HG03354 (cell line): Measurements from ENCODE around the gene OGT.

Experiments used
- ATAC-seq: cut with Tn5 transposase; IDR thresholded peaks from one replicate; pipeline ENCODE4 v1.9.1; 2021; ENCODE audit warnings: mild to moderate bottlenecking; ENCODE audit not compliant: unreplicated experiment, poor library complexity, severe bottlenecking

OGT gene

DNA sequence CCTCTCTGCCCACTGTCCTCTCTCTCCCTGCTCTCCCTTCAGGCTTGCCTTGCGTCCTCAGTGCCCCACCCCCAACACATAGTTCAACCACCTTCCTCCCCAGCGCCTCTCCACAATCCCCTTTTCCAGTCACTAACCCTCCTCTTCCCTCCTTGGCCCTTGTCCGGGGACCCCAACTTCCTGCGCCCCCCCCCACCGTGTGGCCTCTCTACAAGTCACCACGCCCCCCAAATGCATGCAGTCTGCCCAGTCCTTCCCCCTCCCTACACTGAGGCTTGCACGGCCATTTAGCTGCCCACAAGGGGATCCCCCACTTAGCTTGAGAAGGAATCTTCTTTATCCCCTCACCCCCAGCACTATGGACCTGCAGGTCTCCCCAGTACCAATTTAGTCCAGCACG lies 84.8 kb downstream of the OGT start:
- ATAC-seq = no peak

DNA sequence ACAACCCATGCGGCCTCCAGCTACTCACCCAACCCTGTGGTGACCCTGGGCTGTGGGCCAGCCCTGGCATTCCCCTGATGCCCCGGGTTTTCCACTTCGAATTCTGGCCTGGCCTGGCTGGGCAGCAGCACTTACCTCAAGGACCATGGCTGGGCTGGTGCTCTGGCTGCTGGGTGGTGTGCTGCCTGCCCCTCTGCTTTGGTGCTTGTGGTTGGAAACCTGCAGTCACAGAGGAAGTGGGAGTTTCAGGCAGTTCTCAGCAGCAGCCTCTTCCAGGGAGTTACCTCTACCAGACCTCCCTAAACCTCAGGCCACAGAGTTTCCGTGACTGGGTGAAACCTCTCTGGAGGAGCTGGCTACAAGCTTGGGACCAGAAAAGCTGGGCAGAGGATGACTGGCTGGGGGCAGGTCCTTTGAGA lies 85.4 kb downstream of the OGT start, which contains the start of gene CXCR3:
Gene CXCR3, minus strand, starts transcription at position 209 of the 419 bp plus-strand sequence. Its CDS starts 62 bp downstream, at position 147.
- peak; percentile 56 for ATAC-seq

DNA sequence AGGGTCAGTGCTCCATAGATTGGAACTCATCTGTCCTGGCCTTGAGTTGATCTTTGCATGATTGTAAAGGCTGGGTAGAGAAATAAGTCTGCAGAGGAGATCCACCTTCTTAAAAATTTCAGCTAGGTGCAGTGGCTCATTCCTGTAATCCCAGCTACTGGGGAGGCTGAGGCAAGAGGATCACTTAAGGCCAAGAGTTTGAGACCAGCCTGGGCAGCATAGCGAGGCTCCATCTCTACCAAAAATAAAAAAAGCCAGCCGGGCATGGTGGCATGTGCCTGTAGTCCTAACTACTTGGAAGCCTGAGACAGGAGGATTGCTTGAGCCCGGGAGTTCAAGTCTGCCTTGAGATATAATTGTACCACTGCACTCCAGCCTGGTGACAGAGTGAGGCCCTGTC lies 85.9 kb downstream of the OGT start:
- ATAC-seq = no peak

DNA sequence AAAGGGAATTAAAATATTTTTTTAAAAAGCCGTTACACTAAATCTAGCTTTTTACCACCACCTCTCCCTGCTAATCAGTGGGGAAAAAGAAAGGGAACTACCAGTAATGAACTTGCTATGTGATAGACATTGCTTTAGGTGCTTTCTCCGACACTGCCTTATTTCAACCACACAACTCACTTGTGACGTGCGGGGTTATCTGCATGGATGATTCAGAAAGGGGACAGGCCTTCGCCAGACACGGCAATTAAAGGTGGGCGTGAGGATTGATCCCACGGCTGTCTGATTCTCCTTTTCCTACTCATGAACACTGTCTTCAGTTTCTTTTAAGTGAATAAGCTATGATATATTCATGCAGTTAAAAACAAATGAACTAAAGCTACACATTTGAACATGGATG lies 86.3 kb downstream of the OGT start:
- no peak for ATAC-seq

DNA sequence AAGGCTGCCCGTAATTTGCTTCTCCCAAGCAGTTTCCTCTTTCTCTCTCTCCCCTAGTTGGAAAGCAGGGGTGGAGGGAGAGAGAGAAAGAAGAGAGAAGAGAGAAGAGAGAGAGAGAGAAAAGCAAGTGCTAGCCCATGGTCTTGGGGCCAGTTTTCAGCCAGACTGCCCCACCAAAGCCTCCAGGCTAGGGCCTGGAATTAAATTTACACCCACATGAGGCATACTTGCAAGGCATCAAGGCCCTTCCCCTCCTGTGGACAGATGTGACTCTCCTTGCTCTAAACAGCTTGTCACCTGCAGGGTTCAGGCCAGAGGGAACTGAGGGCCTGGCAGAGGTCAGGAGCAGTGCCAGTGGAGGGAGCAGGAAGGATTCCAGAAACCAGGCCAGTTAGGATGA lies 87.1 kb downstream of the OGT start:
- no peak for ATAC-seq

DNA sequence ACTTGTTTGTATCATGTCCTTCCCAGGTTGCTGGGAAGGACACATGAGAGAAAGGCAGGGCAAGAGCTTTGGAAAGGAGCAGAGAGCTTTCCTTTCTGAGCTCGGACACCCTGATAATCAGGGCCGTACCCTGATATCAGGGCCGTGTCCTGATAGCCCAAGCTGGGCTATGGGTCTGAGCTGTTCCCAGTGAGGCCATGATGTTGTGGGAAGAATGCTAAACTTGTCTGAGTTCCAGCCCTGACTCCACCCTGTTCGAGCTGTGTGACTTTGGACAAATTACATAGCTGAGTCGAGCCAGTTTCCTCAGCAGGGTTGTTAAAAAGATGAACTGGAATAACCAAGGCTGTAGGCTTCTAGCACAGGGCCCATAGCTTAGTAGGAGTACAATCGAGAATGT lies 88.7 kb downstream of the OGT start:
- ATAC-seq = no peak

DNA sequence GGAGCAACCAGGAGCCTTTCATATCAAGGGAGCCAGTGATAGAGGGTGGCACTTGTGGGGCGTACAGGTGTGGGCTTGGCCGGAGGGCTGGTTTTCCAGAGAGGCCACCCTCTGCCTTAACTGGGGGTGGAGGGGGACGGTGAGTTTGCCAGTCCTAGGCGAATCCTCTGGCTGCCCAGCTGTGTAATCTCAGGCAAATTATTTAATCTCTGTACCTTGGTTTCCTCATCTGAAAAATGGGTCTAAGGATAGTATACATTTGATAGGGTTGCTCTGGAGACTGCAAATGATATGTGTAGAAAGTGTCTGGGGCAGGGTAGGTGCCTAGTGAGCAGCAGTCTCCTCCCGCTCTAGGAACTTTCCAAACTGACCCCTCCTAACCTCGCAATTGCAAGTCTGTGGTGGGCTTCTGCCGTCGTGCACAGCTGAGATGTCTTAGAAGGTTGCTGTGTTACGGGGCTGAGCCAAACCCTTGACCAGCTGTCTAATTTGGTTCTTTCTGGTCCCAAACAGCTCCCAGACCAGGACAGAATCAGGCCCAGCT lies 89.2 kb downstream of the OGT start:
- ATAC-seq = no peak

DNA sequence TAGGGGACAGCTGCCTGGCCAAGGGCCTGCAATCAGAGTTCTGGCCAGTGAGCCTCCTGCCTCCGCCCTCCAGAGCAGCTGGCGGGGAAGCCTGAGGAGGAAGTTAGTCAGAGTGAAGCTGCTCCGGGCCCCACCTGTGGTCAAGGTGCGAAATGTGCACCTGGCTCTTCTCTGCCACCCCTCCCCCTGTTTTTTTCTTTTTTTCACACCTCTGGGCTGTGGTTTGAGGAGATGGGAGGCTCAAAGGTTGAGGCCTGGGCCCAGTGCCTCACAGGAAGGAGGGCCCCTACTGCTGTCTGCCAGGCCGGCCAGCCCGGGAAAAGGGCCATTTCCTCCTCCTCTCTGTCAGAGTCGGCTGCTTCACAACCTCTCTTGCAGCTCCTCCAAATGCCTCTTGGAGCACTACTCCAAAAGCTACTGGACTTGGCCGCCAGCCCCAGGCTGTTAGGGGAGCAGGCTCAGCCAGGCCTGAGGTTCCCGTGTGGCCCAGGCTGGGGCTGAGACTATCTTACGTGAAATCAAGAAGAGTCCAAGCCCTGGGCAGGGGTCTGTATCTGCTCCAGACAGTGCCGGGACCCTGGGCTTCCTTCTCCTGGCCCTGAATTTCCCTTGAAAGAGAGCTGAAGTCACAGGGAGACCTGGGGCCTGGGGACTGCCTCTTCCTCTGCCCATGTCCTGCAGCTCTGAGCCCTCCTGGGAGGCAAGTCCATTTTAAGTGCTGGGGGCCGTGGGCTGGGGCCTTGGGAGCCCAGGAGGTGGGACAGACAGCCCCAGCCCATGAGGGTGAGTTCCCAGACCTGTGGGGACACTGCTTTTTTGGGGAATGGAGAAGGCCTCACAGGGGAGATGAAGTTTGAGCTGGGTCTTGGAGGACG lies 89.9 kb downstream of the OGT start:
- peak; percentile 56 for ATAC-seq

DNA sequence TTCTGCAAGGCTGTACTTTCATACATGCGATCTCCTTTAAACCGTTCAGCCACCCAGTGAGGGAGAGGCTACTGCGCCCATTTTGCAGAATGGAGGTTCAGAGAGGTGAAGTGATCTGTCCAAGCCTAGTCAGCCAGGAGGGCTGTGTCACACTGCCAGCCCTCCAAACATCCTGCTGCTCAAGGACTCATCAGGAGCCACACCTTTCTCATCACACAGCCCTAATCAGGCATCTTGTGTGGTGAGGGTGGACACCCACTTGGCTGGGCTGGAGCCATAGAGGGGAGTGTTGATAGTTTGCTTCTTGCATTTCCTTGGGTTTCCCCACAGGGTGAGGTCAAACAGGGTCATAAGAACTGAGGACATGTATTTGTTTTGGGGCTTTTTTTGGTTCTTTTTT lies 90.8 kb downstream of the OGT start:
- no peak for ATAC-seq

DNA sequence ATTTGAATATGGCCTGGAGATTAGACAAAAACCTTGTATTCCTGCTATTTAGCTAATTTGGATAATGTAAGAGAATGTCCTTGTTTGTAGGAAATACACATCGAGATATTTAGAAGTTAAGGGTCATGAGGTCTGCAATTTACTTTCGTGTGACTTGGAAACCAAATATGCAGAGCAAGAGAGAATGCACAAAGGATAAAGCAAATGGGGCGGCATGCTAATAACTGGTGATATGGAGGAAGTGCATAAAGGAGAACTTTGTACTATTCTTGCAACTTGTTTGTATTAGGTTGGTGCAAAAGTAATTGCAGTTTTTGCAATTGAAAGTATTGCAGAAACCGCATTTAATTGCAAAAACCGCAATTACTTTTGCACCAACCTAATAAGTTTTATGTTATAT lies 92.6 kb downstream of the OGT start:
- ATAC-seq = no peak
